Measurements from ENCODE around the gene LDHB.
"Not testable (repeated sequence)": the region's sequence is repeated elsewhere in the genome, so short reads cannot be mapped to it uniquely, and the experiment has no call there.

Gene LDHB

DNA sequence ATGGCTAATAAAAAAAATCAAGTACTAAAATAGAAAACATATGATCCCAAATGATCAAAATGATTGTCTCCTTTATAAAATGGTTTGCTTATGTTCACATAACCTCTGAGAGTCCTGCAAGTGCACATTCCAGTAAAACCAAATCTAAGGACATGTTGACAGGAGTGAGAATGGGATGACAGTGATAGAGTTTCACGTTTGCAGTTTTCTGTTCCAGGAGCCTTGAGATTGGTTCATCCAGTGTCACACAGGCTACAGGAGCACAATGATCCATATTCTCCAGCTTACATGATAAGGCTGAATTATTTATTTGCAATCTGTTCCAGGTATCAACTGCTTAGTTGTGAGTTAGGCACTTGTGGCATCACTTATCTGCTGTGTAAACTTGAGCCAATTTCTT, 51.5 kb downstream of the LDHB start:
- no peak for DNase-seq

DNA sequence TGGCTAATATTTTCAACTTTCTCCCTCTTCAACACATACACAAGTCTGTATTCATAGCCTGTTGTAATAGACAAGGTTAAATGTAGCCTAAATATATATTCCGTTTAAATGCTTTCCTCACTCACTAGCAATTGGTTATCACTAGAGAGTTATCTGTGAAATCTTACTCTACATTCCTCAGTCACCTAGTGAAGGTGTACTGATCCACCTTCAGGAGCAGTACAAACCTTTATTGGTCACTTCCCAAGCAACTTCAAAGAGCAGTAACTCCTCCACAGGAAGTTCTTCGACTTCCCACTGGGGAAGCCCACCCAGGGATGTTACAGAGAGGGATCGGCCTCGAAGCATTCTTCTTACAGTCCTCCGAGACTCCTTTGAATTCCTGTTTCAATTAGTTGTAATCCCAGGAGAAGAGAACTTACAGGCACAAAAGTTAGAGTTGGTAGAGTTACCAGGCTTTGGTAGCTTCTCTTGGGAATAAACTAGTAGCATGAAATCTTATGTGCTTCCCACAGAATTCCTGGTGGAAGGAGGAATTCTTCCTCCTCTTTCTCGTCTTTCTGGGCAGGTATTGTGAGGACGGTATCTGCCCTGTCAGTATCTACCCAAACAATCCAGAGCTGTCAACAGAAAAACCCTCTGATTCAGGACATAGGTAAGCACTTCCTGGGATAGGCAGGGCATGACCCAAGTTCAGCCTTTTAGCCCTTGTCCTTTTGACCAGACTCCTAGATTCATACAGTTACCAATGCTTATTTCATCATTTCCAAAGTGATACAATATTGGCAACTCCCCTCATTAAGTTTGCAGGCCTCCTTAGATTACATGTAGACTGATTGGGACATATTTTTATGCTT, 53.2 kb downstream of the LDHB start, which contains the start of gene GYS2:
TSS of gene GYS2 (minus strand) at position 603 of the 857 bp plus-strand sequence. CDS start at position 348, 255 bp downstream.
- no peak for DNase-seq

DNA sequence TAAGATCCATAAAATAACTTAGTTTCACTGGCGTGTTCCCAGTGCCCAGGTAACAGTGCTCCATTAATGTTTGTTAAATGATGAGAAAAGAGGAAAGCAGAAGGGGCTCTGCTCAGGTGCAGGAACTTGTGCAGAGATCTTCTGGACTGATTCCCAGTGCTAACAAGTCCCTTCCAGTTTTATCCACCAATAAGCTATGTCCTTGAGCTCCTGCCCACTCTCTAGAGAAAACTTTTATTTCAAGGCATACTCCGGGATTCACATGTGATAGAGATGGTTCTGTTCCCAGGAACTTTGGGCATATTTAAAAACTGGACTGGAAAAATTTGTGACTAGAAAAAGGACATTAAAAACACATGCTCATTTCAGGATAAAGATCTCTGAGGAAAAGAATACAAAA, 54.9 kb downstream of the LDHB start:
- no peak for DNase-seq

DNA sequence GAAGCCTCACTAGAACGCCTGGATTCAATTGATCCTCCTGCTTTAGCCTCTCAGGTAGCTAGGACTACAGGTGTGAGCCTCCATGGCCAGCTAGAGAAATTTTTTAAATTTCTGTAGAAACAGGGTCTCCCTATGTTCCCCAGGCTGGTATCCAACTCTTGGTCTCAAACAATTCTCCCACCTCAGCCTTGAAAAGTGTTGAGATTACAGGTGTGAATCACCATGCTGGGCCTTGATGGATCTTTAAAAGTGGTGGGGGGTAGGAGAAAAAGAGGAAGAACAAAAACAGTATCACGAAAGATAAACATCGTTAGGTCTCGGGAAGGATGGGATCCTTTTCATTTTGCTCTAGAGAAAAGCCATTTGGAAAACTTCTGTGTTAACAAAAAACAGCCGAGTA, 57.4 kb downstream of the LDHB start:
- no peak for DNase-seq

DNA sequence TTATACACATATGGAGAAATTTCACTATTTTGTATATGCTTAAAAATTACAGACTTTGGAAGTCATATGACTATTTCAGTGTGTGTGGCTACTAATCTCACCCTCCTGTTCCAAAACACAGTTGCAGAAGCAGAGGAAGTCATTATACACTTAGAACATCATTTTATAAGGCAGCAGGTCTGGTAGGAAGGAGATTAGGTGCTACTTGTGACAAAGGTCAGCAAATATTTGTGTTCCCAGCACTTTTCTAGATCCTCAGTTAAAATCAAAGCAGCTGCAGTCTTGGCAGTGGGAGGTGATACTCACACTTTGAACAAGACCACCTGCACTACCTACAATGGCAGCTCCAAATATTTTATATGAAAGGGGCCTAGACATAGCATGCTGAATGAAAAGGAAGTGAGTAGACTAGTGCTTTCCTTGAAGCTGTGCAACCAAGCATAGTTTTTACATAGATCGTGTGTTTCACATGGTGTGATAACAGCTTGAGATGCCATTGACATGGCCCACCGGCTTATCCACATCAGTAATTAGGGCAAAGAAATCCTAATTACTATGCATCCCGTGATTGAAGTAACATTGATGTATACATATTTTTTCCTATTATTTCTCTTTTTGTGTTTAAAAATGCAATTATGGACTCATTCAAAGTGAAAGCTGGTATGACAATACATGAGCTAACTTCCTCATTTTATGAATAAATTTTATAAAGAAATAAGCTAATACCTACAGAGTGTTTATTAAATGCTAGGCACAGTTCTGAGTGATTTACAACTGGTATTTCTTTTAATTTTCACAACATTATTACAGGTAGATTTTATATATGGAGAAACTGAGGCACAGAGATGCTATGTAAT, 58.3 kb downstream of the LDHB start:
- no peak for DNase-seq

DNA sequence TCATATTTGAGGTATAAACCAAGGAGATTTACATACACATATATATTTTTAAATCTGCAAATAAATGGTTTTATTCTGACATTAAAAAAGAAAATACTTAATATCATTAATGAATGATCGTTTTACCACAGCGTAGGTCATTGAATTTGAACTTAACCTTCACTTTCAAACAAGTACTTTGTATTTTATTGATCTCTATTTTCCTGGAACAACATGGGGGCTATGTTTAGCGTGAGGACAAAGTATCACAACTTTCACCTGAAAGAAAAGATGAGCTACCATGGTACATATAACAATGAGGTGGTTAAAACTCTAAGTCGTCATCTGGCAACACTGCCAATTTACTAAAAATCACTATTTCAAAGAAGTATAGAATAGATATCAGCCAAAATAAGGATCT, 59.0 kb downstream of the LDHB start:
- no peak for DNase-seq

DNA sequence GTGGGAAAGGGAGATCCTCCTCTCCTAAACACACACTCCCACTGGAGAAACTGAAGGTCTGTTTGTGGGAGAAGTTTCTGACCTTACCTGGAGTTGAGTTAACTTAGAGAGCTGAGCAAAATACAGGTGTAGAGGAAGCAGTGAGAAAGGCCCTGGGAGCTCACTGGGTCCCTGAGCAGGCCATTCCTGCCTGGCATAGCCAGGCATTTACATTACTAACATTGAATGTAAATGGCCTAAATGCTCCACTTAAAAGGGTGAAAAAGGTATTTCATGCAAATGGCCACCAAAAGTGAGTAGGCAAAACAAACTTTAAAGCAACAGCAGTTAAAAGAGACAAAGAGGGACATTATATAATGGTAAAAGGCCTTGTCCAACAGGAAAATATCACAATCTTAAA, 62.3 kb downstream of the LDHB start:
- DNase-seq, result not testable (repeated sequence)

DNA sequence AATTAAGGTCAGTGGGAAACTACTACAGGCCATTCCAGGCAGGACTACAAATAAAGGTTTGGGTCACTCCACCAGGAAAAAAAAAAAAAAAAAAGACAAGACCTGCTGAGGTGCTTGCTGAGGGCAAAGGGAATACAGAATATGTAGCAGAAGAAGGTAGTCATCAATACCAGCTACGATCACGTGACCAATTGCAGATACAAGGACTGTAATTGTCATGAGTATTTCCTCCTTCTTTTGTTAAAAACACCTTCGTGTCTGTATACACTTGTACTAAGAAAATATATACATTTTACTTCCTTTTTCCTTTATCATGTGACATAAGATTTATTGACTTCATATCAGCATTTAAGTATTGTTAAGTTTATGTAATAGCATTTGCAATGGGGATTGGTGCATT, 72.2 kb downstream of the LDHB start:
- no peak for DNase-seq
